Measurements from ENCODE around the gene BICD1. TPM values are rescaled to one million over a fixed set of nuclear protein-coding genes. Genes with fewer than 3 reads are reported as not detected.
"Not testable (repeated sequence)": the region's sequence is repeated elsewhere in the genome, so short reads cannot be mapped to it uniquely, and the experiment has no call there.

The BICD1 gene
- polyA plus RNA-seq, 4 donors, result 19.2 to 25.4 (median 24.1) TPM

DNA sequence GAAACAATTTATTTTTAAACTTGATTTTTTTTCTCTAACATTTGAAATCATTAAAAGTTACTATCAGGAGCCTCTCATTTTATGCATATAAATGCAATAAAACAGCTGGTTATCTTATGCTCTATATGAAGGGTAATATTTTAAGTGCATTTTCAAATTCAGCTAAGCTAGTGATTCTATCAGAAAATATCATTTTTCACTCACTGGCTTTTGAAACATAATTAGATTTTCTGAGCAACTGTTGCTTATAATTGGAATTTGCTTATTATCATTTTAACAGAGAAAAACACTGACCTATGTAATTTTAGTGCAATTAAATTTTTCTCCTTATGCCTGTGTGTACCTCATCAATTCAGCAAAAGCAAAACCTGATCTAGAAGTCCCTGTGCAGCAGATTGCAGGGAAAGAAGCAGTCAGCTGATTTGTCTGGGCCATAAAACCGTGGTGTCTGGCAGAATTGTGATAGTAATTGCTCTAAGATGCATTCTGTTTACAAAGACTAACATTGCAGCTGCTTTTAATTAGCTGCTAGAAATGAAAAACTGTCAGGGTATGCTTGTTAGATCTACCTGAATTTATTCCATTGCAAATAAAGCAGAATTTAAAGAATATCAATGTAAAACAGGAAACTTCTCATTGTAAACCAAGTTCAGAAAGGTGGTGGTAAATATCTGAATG is 75.0 kb downstream of the BICD1 start:
- no peak for DNase-seq (ENCODE audit: low read depth in 4 of 4, low spot score in 3 of 4)

DNA sequence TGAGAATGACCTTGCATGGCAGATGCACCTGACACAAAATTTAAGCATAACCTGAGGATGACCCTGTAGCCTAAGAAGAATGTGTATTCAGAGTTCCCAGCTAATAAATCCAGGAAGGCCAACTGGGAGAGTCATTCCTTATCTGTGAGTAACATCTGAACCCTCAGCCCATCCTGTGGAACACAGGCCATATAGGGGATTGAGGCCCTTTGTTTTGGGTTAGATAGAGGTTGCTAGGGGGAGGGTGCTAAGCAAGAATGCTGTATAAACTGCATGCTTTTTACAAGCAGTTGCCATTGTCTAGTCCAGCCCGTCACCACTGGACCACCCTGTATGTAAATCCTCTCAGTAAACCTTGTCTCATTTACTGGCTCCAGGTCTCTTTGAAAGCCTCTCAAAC is 77.0 kb downstream of the BICD1 start:
- no peak for DNase-seq (ENCODE audit: low read depth in 4 of 4, low spot score in 3 of 4)

DNA sequence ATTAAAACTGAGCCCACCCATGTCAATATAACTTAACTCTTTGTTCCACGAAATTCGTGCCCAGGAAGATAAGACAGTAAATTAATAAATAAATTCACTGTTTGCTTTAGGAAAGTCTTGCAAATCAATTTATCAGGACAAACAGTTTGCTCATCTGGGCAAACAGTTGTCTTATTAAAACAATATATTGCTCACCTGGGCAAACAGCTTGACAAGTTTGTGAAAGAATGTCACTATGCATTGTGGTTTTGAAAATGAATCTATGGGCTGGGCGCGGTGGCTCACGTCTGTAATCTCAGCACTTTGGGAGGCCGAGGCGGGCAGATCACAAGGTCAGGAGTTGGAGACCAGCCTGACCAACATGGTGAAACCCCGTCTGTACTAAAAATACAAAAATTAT is 80.5 kb downstream of the BICD1 start:
- DNase-seq (ENCODE audit: low read depth in 4 of 4, low spot score in 3 of 4), result not testable (repeated sequence)

DNA sequence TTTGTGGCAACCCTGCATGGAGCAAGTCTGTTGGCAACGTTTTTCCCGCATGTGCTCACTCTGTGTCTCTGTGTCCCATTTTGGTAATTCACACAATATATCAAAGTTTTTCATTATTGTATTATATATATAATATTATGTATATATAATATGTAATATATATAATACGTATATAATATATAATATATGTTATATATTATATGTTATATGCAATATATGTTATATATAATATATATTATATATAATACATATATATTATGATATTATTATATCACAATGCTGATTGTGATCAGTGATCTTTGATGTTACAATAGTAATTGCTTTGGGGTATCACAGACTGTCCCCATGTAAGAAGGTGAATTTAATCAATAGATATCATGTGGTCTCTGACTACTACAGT is 84.8 kb downstream of the BICD1 start:
- DNase-seq (ENCODE audit: low read depth in 4 of 4, low spot score in 3 of 4), result no peak

DNA sequence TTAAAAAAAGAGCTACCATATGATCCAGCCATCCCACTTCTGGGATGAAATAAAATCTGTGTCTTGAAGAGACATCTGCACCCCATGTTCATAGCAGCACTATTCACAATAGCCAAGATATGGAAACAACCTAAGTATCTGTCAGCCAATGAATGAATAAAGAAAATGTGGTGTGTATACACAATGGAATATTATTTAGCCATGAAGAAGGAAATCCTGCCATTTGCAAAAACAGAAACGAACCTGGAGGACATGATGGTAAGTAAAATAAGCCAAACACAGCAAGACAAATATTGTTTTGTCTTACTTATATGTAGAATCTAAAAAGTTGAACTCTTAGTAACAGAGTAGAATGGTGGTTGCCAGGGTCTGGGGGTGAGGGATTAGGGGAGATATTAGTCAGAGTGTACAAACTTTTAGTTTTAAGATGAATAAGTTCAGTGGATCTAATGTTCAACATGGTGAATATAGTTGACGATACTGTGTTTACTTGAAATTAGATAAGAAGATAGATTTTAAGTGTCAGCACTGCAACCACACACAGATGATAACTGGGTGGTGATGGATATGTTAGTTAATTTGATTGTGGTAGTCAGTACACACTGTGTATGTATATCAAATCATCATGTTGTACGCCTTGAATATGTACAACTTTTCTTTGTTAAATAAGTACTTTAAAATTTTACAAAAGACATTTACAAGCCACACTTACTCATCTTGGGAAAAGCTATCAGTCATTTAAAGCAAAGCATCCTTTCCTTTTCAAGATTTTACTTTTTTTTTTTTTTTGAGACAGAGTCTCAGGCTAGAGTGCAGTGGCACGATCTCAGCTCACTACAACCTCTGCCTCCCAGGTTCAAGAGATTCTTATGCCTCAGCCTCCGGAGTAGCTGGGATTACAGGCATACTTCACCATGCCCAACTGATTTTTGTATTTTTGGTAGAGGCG is 89.9 kb downstream of the BICD1 start:
- DNase-seq (ENCODE audit: low read depth in 4 of 4, low spot score in 3 of 4), result no peak

DNA sequence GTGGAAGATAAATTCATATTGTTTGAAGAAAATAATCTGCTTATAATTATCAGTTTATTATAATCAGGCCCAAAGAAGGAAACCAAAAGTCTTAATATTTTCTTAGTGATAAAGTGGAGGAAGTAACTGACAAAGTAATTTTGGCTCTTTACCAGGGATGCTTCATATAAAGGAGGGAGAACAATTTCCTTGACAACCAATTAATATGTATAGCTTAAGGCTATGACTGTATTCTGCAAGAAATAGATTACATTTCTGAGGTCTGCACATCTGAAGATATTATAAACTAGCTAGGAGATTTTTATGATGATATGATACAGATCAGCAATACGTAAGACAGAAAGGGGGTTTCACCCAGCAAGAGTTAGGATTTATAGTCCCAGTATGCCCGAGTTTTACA is 90.8 kb downstream of the BICD1 start:
- no peak for DNase-seq (ENCODE audit: low read depth in 4 of 4, low spot score in 3 of 4)

DNA sequence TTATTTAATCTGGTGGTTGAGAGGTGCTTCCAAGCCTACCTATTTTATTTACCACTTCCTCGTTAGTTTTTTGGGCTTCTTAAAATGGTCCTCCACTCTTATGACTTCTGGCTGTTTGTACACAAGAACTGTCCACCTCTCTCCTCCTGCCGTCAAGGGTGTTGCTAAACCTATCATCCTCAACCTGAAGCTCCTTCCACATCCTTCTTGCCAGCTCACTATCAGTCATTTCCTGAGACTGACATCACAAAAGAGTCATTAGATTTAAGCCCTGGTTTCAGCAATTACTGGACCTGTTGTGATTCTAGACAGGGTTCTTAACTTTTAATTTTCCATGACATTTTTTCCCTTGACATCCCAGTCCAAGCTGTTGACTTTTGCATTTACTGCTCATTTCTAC is 91.9 kb downstream of the BICD1 start:
- no peak for DNase-seq (ENCODE audit: low read depth in 4 of 4, low spot score in 3 of 4)

DNA sequence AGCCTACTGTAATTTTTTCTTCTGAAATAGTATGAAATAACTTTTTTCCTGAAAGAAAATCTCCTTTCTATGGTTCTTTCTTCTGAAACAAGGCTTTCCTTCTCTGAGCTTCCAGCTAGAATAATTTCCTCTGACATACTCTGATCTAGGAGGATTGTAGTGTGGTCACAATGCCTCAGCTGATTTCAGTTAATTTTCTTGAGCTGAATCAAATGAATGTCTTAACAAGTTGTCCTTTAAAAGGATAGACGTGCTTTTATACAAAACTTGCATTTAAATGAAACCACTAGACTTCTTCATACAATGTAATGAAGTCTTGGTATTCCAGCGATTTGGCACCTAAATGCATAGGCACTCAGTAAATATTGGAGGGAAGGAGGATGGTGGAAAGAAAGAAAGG is 94.4 kb downstream of the BICD1 start:
- DNase-seq (ENCODE audit: low read depth in 4 of 4, low spot score in 3 of 4), result no peak

DNA sequence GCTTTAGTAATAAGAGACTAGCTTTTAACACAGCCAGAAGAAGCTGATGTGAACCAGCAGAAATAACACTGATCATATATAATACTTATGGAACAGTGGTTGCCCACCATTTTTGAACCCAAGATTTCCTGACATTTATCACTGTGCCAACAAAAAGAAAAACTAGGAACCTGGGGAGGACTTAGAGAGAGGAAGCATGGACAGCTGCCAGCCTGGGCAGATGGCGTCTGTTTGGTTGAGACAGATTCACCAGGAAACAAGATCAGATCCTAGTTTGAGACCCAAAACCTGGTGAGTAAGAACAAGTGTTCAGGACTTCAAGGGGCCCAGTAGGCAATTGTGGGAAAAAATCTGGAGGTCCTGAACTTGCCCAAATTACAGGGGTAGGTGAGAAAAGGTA is 95.3 kb downstream of the BICD1 start:
- DNase-seq (ENCODE audit: low read depth in 4 of 4, low spot score in 3 of 4), result no peak

DNA sequence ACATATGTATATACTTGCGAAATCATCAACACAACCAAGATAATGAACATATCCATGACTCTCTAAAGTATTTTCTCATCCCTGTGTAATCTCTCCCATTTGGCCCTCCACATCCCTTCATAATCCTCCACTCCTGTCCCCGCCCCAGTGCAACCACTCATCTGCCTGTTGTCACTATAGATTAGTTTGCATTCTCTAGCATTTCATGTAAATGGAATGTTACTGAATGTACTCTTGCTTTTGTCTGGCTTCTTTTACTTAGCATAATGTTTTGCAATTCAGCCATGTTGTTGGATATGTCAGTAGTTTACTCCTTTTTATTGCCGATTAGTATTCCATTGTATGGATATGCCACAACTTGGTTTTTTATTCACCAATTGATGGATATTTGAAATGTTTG is 99.1 kb downstream of the BICD1 start:
- DNase-seq (ENCODE audit: low read depth in 4 of 4, low spot score in 3 of 4), result no peak

DNA sequence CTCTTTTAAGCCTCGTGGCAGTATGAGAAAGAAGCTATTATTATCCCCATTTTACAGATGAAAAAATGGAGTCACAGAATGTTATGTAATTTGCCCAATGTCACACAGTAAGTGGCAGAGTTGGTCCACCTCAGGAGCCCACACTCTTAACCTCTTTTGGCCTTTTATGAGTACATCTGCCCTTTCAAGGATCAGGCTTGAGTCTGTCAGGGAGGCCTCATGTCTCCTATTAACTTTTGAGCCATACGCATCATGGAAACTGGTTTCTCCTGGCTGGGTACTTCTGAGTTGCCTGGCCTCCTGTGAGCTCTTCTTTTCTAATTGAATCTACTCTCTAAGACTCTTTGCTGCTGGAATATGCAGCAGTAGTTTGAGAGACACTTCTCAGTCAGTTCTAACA is 101.7 kb downstream of the BICD1 start:
- DNase-seq (ENCODE audit: low read depth in 4 of 4, low spot score in 3 of 4), result no peak

DNA sequence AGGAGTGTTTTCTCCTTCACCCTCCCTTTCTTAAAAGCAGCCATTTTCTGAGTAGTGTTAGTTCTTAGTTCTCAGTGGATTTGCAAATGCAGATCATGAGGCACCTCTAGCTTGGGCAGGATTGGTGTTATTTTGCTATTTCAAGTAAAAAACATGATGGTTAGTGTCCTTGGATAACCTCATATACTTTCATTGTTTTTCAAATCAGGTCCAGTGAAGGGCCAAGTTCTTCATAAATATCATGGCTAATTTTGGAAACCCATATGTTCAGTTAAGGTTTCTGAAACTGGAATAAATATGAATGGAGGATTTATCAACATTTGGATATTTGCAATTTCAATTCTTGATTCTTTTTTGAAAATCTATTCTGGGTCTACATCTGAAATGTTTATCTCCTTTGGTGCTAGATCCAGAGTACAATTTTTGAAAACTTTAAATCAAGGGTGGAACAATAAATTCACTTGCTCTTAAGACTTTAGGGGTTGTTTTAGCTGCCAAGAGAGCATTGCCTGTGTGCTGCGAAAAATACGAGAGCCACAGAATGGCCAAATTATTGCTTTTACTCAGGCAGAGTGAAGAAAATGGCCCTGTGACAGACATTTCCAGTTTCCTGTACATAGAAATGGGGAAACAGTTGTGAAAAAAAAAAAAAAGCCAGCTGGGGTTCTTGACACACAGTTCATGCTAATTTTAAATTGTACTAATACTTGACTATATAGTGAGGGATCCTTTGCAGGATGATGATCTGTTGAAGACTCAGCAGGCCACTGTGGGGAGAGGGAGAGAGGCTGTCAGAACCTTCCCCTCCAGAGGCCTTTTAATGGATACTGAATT is 104.6 kb downstream of the BICD1 start:
- no peak for DNase-seq (ENCODE audit: low read depth in 4 of 4, low spot score in 3 of 4)

DNA sequence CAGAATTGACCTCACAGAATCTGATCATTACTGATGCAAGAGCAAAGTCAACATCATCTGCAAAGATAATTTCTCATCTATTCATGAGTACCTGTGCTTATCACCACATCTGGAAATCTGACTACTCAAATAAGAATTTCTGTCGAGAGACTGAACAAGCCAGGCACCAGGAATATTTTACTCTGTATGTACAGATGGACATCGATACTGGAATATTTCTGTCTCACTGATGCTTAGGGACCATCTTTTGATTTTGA is 105.2 kb downstream of the BICD1 start:
- DNase-seq (ENCODE audit: low read depth in 4 of 4, low spot score in 3 of 4), result no peak

DNA sequence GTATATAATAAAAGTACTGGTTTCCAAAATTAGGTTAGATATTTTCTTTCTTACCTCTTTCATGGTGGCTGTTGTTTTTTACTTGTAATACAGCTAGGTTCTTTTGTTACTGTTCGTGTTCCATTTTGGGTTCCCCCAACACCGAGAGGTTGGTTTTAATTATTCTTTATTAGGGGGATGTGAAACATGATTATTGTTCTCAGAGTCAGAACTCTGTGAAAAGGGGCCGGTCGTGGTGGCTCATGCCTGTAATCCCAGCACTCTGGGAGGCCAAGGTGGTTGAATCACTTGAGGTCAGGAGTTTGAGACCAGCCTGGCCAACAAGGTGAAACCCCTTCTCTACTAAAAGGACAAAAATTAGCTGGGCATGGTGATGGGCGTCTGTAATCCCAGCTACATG is 108.1 kb downstream of the BICD1 start:
- DNase-seq (ENCODE audit: low read depth in 4 of 4, low spot score in 3 of 4), result no peak

DNA sequence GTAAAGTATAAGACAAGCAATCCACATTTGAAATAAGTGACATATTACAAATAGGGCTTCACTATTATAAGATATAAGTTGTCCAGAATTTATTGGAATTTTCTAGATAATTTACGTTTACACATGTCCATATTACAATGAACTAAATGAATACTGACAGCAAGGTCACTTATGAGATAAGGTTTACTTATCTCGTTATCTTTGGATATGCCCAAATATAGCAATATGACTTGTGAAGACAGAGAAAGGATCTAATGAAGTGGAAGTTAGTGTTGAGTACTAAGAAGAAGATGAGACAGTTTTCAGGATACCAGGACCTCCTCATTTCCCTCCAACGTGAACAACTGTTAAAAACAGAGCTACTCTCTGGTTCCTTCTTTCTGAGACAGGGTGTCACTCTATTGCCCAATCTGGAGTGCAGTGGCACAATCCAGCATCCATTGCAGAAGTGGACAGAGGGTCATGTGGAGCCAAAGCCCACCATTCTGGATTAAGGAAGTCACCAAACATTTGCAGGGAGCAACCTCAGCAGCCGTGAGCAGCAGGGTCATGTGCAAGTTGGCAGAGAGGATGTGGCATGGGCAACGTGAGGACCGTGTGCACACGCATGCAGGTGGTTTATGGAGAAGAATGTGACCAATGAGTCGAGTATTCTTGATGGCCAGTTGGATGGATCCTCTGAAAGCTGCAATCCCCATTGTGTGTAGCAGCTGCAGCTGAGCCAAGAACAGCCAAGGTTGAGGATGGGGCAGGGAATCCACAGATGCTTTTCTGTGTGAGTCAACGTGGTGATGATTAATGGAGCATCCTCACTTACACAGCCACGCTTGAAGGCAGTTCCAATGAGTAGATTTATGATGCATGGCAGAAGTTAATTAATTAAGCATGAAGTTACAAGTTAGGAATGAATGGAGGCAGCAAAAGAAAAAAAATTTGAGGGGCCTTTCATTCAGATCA is 111.0 kb downstream of the BICD1 start:
- DNase-seq (ENCODE audit: low read depth in 4 of 4, low spot score in 3 of 4), result peak in 2 of 4 donors; percentile 6 to 7

DNA sequence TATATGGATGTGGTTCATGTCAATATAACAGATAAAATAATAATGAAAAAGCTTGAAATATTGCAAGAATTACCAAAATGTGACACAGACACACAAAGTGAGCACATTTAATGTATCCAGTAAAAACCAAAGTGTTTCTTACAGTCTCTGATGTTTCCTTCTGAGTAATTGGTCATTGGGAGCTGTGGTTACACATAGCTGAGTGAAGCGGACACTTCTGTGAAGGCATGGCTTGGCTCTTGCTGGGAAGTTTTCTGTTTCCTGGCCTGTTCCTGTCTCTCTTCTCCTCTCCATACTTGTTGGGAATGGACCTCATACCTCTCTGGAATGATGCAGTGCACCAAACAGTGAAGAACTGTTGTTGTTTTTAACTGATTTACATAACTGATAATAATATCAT is 117.3 kb downstream of the BICD1 start:
- DNase-seq (ENCODE audit: low read depth in 4 of 4, low spot score in 3 of 4), result no peak

DNA sequence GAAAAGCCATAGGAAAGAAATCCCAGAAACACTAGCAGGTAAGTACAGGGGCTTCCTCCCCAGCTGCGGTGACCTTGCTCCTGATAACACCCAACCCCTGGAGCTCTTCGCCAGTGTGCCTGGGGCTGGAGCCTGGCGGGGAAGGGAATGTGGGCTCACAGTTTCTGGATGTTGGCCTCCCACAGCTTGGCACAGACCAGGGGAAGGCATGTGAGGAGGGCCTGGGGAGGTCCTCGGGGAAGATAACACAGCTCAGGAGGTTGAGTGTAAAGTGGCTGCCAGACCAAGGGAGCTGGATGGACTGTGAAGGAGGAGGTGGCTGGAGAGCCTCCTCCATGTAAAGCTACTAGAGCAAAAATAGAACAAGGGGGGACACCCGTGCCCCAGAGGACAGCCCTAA is 120.1 kb downstream of the BICD1 start:
- DNase-seq (ENCODE audit: low read depth in 4 of 4, low spot score in 3 of 4), result no peak

DNA sequence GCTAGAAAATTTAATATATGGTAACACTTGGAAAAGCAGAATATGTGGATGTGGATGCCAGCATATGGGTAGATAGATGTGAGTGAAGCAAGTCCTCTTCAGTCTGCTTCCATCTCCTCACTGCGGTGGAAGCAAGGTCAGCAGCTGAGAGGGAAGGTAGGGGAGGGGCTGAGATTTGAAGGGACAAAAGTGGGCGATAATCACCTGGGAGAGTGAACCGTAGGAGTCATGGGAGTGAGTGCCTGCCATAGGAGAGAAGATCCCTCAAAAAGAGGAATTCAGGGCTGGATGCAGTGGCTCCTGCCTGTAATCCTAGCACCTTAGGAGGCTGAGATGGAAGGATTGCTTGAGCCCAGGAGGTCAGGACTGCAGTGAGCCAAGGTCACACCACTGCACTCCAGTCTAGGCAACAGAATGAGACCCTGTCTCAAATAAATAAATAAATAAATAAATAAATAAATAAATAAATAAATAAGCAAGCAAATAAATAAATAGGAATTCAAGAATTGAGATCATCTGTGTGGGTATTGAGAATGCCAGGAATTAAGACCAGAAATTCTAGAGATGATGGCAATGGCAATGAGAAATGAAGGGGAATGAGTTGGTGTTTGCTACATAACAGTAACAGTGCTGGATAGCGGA is 123.4 kb downstream of the BICD1 start:
- DNase-seq (ENCODE audit: low read depth in 4 of 4, low spot score in 3 of 4), result no peak

DNA sequence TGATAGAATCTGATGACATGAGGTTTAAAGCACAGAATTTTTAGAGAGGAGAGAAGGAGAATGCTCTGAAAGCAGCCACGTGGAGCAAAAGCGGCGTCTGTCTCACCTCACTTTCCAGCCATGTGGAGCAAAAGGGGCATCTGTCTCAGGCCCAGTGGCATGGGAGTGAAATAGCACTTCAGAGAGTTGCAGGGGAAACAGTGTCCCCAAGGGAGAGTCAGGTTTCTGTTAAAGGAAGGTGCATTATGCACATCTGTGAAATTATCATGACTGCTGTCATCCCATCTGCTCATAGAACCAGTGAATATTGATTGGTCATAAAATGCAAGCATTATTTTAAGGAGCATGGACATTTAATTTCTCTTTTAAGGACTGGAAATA is 124.0 kb downstream of the BICD1 start:
- no peak for DNase-seq (ENCODE audit: low read depth in 4 of 4, low spot score in 3 of 4)

DNA sequence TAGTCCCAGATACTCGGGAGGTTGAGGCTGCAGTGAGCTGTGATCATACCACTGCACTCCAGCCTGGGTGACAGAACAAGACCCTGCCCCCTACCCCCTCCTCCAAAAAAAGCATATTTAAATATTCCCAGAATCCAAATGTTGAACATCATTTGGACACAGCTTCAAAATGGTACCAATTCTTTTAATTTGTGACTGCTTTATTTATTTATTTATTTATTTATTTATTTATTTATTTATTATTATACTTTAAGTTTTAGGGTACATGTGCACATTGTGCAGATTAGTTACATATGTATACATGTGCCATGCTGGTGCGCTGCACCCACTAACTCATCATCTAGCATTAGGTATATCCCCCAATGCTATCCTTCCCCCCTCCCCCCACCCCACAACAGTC is 124.7 kb downstream of the BICD1 start:
- not testable (repeated sequence) for DNase-seq (ENCODE audit: low read depth in 4 of 4, low spot score in 3 of 4)
